ENCODE measurements around the gene TTC39C. TPM values are rescaled to one million over a fixed set of nuclear protein-coding genes. Genes with fewer than 3 reads are reported as not detected.

The TTC39C gene
- total and polyA plus RNA-seq, 2 of the 8 experiments (the other 6 are each of a cell fraction or from before 2014, with no cell fraction given) = 8.1 to 79.1 TPM

DNA sequence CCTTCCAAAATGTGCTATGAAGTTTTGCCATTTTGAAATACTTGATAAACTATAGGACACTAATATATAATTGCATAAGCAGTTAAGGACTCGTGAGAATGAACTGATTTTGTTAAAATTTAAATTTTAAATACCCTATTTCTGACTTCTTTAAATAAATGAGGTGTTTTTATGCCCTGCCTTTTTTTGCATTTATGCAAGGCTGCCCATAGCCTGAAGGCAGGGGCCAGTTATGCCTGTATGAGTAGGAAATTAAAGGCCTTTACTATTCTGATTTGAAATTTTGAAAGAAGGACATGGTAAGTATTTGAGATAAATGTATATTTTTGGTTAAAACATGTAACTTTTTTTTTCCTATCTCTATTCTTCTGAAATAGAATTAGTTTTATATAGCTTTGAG is 33.7 kb downstream of the TTC39C start (continued):
- TF ChIP-seq, protein P1, sequence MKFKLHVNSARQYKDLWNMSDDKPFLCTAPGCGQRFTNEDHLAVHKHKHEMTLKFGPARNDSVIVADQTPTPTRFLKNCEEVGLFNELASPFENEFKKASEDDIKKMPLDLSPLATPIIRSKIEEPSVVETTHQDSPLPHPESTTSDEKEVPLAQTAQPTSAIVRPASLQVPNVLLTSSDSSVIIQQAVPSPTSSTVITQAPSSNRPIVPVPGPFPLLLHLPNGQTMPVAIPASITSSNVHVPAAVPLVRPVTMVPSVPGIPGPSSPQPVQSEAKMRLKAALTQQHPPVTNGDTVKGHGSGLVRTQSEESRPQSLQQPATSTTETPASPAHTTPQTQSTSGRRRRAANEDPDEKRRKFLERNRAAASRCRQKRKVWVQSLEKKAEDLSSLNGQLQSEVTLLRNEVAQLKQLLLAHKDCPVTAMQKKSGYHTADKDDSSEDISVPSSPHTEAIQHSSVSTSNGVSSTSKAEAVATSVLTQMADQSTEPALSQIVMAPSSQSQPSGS (IDR thresholded peaks at IDR 0.05; ENCODE audit: low read length) = no peak
- TF ChIP-seq KDM5A (IDR thresholded peaks at IDR 0.05; ENCODE audit: low read length) (no peak), BACH1 (IDR thresholded peaks at IDR 0.05; ENCODE audit: low read length) (no peak), SRF (IDR thresholded peaks at IDR 0.05; ENCODE audit: low read depth, low read length) (no peak), EP300 (IDR thresholded peaks at IDR 0.05; ENCODE audit: borderline replicate concordance in 1 of 2, low read depth in 2 of 2, low read length in 2 of 2) (no peak)
- TF ChIP-seq, protein P2, sequence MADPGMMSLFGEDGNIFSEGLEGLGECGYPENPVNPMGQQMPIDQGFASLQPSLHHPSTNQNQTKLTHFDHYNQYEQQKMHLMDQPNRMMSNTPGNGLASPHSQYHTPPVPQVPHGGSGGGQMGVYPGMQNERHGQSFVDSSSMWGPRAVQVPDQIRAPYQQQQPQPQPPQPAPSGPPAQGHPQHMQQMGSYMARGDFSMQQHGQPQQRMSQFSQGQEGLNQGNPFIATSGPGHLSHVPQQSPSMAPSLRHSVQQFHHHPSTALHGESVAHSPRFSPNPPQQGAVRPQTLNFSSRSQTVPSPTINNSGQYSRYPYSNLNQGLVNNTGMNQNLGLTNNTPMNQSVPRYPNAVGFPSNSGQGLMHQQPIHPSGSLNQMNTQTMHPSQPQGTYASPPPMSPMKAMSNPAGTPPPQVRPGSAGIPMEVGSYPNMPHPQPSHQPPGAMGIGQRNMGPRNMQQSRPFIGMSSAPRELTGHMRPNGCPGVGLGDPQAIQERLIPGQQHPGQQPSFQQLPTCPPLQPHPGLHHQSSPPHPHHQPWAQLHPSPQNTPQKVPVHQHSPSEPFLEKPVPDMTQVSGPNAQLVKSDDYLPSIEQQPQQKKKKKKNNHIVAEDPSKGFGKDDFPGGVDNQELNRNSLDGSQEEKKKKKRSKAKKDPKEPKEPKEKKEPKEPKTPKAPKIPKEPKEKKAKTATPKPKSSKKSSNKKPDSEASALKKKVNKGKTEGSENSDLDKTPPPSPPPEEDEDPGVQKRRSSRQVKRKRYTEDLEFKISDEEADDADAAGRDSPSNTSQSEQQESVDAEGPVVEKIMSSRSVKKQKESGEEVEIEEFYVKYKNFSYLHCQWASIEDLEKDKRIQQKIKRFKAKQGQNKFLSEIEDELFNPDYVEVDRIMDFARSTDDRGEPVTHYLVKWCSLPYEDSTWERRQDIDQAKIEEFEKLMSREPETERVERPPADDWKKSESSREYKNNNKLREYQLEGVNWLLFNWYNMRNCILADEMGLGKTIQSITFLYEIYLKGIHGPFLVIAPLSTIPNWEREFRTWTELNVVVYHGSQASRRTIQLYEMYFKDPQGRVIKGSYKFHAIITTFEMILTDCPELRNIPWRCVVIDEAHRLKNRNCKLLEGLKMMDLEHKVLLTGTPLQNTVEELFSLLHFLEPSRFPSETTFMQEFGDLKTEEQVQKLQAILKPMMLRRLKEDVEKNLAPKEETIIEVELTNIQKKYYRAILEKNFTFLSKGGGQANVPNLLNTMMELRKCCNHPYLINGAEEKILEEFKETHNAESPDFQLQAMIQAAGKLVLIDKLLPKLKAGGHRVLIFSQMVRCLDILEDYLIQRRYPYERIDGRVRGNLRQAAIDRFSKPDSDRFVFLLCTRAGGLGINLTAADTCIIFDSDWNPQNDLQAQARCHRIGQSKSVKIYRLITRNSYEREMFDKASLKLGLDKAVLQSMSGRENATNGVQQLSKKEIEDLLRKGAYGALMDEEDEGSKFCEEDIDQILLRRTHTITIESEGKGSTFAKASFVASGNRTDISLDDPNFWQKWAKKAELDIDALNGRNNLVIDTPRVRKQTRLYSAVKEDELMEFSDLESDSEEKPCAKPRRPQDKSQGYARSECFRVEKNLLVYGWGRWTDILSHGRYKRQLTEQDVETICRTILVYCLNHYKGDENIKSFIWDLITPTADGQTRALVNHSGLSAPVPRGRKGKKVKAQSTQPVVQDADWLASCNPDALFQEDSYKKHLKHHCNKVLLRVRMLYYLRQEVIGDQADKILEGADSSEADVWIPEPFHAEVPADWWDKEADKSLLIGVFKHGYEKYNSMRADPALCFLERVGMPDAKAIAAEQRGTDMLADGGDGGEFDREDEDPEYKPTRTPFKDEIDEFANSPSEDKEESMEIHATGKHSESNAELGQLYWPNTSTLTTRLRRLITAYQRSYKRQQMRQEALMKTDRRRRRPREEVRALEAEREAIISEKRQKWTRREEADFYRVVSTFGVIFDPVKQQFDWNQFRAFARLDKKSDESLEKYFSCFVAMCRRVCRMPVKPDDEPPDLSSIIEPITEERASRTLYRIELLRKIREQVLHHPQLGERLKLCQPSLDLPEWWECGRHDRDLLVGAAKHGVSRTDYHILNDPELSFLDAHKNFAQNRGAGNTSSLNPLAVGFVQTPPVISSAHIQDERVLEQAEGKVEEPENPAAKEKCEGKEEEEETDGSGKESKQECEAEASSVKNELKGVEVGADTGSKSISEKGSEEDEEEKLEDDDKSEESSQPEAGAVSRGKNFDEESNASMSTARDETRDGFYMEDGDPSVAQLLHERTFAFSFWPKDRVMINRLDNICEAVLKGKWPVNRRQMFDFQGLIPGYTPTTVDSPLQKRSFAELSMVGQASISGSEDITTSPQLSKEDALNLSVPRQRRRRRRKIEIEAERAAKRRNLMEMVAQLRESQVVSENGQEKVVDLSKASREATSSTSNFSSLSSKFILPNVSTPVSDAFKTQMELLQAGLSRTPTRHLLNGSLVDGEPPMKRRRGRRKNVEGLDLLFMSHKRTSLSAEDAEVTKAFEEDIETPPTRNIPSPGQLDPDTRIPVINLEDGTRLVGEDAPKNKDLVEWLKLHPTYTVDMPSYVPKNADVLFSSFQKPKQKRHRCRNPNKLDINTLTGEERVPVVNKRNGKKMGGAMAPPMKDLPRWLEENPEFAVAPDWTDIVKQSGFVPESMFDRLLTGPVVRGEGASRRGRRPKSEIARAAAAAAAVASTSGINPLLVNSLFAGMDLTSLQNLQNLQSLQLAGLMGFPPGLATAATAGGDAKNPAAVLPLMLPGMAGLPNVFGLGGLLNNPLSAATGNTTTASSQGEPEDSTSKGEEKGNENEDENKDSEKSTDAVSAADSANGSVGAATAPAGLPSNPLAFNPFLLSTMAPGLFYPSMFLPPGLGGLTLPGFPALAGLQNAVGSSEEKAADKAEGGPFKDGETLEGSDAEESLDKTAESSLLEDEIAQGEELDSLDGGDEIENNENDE (IDR thresholded peaks at IDR 0.05; ENCODE audit: insufficient replicate concordance, low read length) = no peak

All from H1 (cell line).